SK-N-SH treated with all-trans-retinoic acid at 6 μM for 48 hours (cell line): ENCODE results near the gene PRR23B.

Experiments used
- ESRRG ChIP-seq: fragments of 250-450 bp; sonication (Bioruptor Pico); IDR thresholded peaks from 2 replicates; pipeline ENCODE4 v1.6.1; 2021; ENCODE audit warnings: mild to moderate bottlenecking
- SNAI2 ChIP-seq: fragments of 250-450 bp; sonication (Bioruptor Pico); IDR thresholded peaks from 2 replicates; pipeline ENCODE4 v1.5.0; 2020; ENCODE audit warnings: mild to moderate bottlenecking, moderate library complexity

GRCh38 chr3:138995706-138996105 lies 25.0 kb downstream of the PRR23B start:
- TF ChIP-seq SNAI2 (CRISPR knock-in tag) (no peak), ESRRG (CRISPR knock-in tag) (no peak)
